ENCODE results near the gene C12orf42.

DNA sequence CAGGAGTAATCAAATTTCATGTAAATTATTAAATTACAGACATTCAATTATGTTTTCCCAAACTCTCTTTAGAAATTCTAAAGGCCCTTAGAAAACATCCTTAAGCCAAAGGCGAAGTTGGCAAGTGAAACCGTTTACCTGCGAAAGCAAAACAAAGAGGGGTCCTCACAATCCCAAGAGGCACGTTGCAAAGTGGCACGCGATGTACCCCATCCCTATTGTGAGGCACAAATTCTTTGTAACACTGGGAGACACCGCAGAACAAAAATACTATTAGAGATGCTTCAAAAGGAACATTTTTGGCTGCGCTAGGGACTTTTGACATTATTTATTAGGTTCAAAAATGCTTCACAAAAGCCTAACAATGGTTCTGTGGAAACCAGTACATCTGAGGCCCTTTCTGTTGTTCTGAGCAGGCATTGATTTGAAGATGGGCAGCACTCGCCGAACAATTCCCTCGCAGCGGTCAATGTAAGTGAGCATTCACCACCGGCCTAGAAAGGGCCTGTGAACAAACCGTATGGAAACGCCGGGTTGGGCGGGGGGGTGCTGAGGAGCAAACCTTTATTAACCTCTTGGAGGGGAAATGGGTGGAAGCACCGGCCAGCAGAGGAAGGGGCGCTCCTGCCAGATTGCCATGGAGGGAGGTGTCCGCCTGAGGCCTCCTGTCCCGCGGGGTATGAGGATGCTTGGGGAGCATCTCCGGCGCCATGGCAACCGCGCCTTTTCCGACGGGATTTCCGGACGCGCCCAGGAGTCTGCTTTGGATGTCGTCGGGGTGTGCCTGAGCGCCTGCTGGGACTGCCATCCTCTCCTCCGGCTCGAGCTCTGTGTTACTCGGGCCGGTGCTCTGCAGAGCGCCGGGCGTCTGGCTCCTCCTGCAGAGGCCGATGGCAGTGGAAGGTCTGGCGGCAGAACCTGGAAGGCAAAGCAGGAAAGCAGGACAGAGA is 193.9 kb downstream of the C12orf42 start:
- TF ChIP-seq, protein P1, sequence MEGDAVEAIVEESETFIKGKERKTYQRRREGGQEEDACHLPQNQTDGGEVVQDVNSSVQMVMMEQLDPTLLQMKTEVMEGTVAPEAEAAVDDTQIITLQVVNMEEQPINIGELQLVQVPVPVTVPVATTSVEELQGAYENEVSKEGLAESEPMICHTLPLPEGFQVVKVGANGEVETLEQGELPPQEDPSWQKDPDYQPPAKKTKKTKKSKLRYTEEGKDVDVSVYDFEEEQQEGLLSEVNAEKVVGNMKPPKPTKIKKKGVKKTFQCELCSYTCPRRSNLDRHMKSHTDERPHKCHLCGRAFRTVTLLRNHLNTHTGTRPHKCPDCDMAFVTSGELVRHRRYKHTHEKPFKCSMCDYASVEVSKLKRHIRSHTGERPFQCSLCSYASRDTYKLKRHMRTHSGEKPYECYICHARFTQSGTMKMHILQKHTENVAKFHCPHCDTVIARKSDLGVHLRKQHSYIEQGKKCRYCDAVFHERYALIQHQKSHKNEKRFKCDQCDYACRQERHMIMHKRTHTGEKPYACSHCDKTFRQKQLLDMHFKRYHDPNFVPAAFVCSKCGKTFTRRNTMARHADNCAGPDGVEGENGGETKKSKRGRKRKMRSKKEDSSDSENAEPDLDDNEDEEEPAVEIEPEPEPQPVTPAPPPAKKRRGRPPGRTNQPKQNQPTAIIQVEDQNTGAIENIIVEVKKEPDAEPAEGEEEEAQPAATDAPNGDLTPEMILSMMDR (conservative IDR thresholded peaks at IDR 0.05; ENCODE audit: low read length) = no peak
- no peak for TF ChIP-seq EZH2phosphoT487 (IDR thresholded peaks at IDR 0.05; ENCODE audit: borderline replicate concordance)

Measured in Loucy (cell line).